Thyroid gland (tissue), 4 donors: ENCODE measurements around the gene PLEKHA5. TPM values are rescaled to one million over a fixed set of nuclear protein-coding genes. Genes with fewer than 3 reads are reported as not detected.
A peak's percentile ranks its signal among the peaks of the same experiment; 100 is the strongest.

Experiments
- DNase-seq, 2 donors: peaks; one replicate each; pipeline ENCODE4 v3.0.0-alpha.2; 2019
- H3K27ac ChIP-seq, 3 donors: fragments of 200-600 bp; sonication (generic); 1 replicate in 2 of 3; 2 replicates in 1 of 3; pipeline ENCODE4 v1.5.1; 2016 to 2019; ENCODE audit warnings: mild to moderate bottlenecking in 1 of 3, moderate library complexity in 1 of 3
- H3K27me3 ChIP-seq: fragments of 200-600 bp; sonication (generic); one replicate; pipeline ENCODE4 v1.5.1; 2019
- H3K36me3 ChIP-seq, 2 donors: fragments of 200-600 bp; sonication (generic); one replicate each; pipeline ENCODE4 v1.5.1; 2016 to 2019
- H3K4me1 ChIP-seq, 2 donors: fragments of 200-600 bp; sonication (generic); one replicate each; pipeline ENCODE4 v1.5.1; 2017 to 2019
- H3K4me3 ChIP-seq, 3 donors: fragments of 200-600 bp; sonication (generic); replicated peaks in 1 of 3; 1 replicate in 2 of 3; 2 replicates in 1 of 3; pipeline ENCODE4 v1.5.1; 2016; ENCODE audit warnings: mild to moderate bottlenecking in 1 of 3
- H3K9me3 ChIP-seq: fragments of 200-600 bp; sonication (generic); one replicate; pipeline ENCODE4 v1.5.1; 2017
- POLR2A ChIP-seq, 2 donors: fragments of 450-650 bp; IDR thresholded peaks; one replicate each; pipeline ENCODE4 v1.6.1; 2017; ENCODE audit warnings: antibody characterized with exemption in 2 of 2, mild to moderate bottlenecking in 2 of 2, moderate library complexity in 1 of 2
- WGBS, 2 donors: methylation state at CpG; one replicate each; pipeline ENCODE4 v1.1.5; 2017; 5-methylcytosine and 5-hydroxymethylcytosine counted together
- intact Hi-C: fragments of 100-400 bp; cut with DNase I; formaldehyde crosslinking; loops from one replicate; pipeline ENCODE4 v1.15.1; 2023
- total RNA-seq, 4 donors: library from RNA; depleted of rRNA; stranded (reverse); fragments of >200 nt; gene quantifications; one replicate each; pipeline ENCODE4 v1.2.3, GENCODE V29; 2016
- TF ChIP-seq, protein P1 (sequence below), 6 experiments: fragments of 200-600 bp in 3 of 6; fragments of 450-650 bp in 3 of 6; sonication (generic) in 3 of 6; IDR thresholded peaks; one replicate each; pipeline ENCODE4 v1.5.1; 2016 to 2019; ENCODE audit warnings: antibody characterized with exemption in 6 of 6, mild to moderate bottlenecking in 2 of 6, inconsistent platforms in 1 of 6, moderate library complexity in 1 of 6

PLEKHA5 gene
- total RNA-seq, 4 donors from 2014 or later = 35.4 to 48.6 (median 40.8) TPM

DNA sequence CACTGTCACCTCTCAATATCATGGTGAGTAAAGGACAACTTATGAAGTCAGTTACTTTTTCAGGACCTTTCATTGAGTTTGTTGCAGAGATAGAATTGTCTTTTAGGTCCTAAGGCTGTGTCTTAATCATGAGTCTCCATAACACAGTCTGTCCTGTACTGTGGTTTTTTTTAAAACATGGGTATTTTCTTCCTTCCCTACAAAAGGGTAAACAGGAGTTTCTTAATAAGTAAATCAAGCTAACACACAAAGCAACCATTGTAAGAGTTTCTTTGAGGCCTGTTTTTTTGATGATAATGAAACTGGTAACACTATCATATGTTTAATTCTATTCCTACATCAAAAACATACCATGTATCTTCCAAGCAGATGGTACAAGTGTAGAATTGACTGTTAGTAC lies 101.4 kb downstream of the PLEKHA5 start:
- Histone ChIP-seq H3K4me1 (peaks cover 0 to 16% of the 10 kb centered on the region in 2 donors), H3K36me3 (no peaks in the 10 kb centered on the region), H3K27ac (no peak overlapping the region), H3K4me3 (no peak overlapping the region), H3K9me3 (no peaks in the 10 kb centered on the region), H3K27me3 (no peaks in the 10 kb centered on the region)
- TF ChIP-seq POLR2A (IDR thresholded peaks at IDR 0.05) = no peak
- TF ChIP-seq, protein P1, sequence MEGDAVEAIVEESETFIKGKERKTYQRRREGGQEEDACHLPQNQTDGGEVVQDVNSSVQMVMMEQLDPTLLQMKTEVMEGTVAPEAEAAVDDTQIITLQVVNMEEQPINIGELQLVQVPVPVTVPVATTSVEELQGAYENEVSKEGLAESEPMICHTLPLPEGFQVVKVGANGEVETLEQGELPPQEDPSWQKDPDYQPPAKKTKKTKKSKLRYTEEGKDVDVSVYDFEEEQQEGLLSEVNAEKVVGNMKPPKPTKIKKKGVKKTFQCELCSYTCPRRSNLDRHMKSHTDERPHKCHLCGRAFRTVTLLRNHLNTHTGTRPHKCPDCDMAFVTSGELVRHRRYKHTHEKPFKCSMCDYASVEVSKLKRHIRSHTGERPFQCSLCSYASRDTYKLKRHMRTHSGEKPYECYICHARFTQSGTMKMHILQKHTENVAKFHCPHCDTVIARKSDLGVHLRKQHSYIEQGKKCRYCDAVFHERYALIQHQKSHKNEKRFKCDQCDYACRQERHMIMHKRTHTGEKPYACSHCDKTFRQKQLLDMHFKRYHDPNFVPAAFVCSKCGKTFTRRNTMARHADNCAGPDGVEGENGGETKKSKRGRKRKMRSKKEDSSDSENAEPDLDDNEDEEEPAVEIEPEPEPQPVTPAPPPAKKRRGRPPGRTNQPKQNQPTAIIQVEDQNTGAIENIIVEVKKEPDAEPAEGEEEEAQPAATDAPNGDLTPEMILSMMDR (IDR thresholded peaks at IDR 0.05) = no peak
- intact Hi-C loops = no loop called here
- DNase-seq = no peak

DNA sequence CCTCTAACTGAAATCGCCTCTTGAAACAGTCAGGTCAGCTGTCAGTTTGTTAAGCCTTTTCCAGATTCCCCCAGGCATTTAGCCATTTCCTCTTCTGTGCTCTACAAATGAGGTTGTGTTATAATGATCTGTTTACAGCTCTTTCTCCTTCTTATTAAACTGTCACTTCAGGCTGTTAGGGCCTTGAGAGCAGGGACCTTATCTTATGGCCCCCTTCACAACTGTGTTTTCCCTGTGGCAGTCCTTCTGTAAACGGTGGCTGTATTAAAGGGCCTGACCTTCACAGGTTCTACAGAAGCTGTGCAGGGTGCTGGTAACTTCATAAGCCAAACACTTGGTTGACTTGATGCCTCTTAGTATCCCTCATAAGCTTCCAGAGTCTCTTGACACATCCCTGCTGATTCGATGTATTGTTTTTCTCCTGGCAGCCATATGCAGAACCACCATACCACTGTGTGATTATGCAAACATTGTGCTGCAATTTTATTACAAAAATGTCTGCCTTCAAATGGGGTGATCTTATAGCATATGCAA lies 104.7 kb downstream of the PLEKHA5 start:
- no peaks in the 10 kb centered on the region for H3K36me3 ChIP-seq
- H3K27ac ChIP-seq = peak overlapping the region in 1 of 3 donors; percentile 16
- H3K27me3 ChIP-seq = no peaks in the 10 kb centered on the region
- TF ChIP-seq, protein P1 (IDR thresholded peaks at IDR 0.05) = no peak
- TF ChIP-seq POLR2A (IDR thresholded peaks at IDR 0.05) = no peak
- 52 to 53% methylated on average over 3 of the region's 3 CpGs for WGBS, 2 donors
- DNase-seq = no peak
- intact Hi-C loops = no loop called here
- H3K4me1 ChIP-seq = no peaks in the 10 kb centered on the region
- H3K9me3 ChIP-seq = no peaks in the 10 kb centered on the region
- no peak overlapping the region for H3K4me3 ChIP-seq

- no peak for DNase-seq
- Histone ChIP-seq H3K9me3 (no peaks in the 10 kb centered on the region), H3K27ac (peak overlapping the region in 1 of 3 donors; percentile 16), H3K27me3 (no peaks in the 10 kb centered on the region), H3K4me1 (no peaks in the 10 kb centered on the region), H3K4me3 (no peak overlapping the region), H3K36me3 (no peaks in the 10 kb centered on the region)
- 77 to 80% methylated on average over 2 of the region's 2 CpGs for WGBS, 2 donors
- TF ChIP-seq, protein P1 (IDR thresholded peaks at IDR 0.05) = no peak
- no peak for TF ChIP-seq POLR2A (IDR thresholded peaks at IDR 0.05)
- intact Hi-C loops = no loop called here
These were observed 105.7 kb downstream of the PLEKHA5 start for GRCh38 chr12:19234981-19235871.

DNA sequence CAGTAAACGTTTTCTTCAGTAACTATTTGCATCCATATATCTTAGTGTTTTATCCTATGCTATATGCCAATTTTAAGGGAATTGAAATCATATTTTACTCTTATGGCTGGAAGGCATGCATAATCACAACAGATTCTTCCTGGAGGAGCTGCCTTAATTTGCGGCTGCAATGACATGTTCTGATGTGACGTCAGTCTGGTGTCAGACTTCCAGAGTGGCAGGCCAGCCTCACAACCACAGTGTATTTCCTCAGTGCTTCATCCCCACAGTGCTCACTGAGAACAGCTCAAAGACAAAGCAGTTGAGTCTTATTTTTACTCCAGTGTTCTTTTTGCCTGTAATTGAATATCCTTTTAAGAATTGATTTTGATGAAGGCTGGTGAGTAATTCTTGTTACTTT lies 107.1 kb downstream of the PLEKHA5 start:
- DNase-seq = no peak
- H3K4me1 ChIP-seq = no peaks in the 10 kb centered on the region
- H3K4me3 ChIP-seq = no peak overlapping the region
- H3K9me3 ChIP-seq = no peaks in the 10 kb centered on the region
- no peaks in the 10 kb centered on the region for H3K36me3 ChIP-seq
- no peak overlapping the region for H3K27ac ChIP-seq
- H3K27me3 ChIP-seq = no peaks in the 10 kb centered on the region
- WGBS, 2 donors = 79 to 84% methylated on average over 3 of the region's 3 CpGs
- TF ChIP-seq, protein P1 (IDR thresholded peaks at IDR 0.05) = no peak
- TF ChIP-seq POLR2A (IDR thresholded peaks at IDR 0.05) = no peak
- intact Hi-C loops = no loop called here

DNA sequence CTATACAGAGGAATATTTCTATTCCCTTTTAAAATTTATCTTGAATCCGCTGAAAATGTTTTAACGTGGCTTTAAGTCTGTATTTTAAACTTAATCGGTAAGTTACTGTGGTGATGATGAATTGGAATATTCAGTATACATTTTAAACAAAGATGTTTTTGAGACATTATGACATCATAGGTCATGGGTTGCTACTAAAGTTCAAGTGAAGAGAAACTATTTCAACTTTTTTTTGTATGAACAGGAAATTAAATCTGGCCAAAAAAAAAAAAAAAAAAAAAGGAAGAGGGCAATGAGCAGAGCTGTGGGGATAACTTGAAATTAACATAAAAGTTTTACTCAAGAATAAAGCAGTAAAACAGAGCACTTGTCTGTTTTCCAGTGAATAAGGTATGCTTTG lies 109.0 kb downstream of the PLEKHA5 start:
- TF ChIP-seq POLR2A (IDR thresholded peaks at IDR 0.05) = no peak
- TF ChIP-seq, protein P1 (IDR thresholded peaks at IDR 0.05) = no peak
- 89 to 91% methylated on average over 3 of the region's 3 CpGs for WGBS, 2 donors
- intact Hi-C loops = no loop called here
- H3K27ac ChIP-seq = no peak overlapping the region
- no peaks in the 10 kb centered on the region for H3K27me3 ChIP-seq
- no peaks in the 10 kb centered on the region for H3K9me3 ChIP-seq
- H3K36me3 ChIP-seq = no peaks in the 10 kb centered on the region
- H3K4me1 ChIP-seq = peaks cover 0 to 6% of the 10 kb centered on the region in 2 donors
- DNase-seq = no peak
- no peak overlapping the region for H3K4me3 ChIP-seq
